GM15510 (cell line): ENCODE results near the gene CCDC180.

Source experiments
- POLR2A ChIP-seq: IDR thresholded peaks from 3 replicates; pipeline ENCODE4 v1.6.1; 2011; ENCODE audit warnings: borderline replicate concordance; ENCODE audit not compliant: insufficient read length; ENCODE audit errors: extremely low read depth

CCDC180 gene

GRCh38 chr9:97307091-97307490 is 368 bp upstream of the CCDC180 start:
- no peak for TF ChIP-seq POLR2A

GRCh38 chr9:97309260-97309659 is 1.8 kb downstream of the CCDC180 start:
- no peak for TF ChIP-seq POLR2A

GRCh38 chr9:97310023-97310422 is 2.6 kb downstream of the CCDC180 start:
- no peak for TF ChIP-seq POLR2A

- TF ChIP-seq POLR2A, result no peak
Measured at GRCh38 chr9:97310896-97311295, 3.4 kb downstream of the CCDC180 start.

- no peak for TF ChIP-seq POLR2A
Measured at GRCh38 chr9:97311798-97312500, 4.5 kb downstream of the CCDC180 start.

GRCh38 chr9:97312556-97312955 is 5.1 kb downstream of the CCDC180 start:
- no peak for TF ChIP-seq POLR2A

GRCh38 chr9:97313243-97313642 is 5.8 kb downstream of the CCDC180 start:
- no peak for TF ChIP-seq POLR2A

GRCh38 chr9:97313746-97314145 is 6.3 kb downstream of the CCDC180 start:
- TF ChIP-seq POLR2A, result no peak

- no peak for TF ChIP-seq POLR2A
Measured at GRCh38 chr9:97314503-97314902, 7.0 kb downstream of the CCDC180 start.

- no peak for TF ChIP-seq POLR2A
Measured at GRCh38 chr9:97315550-97315949, 8.1 kb downstream of the CCDC180 start.

GRCh38 chr9:97316904-97317303 is 9.4 kb downstream of the CCDC180 start:
- no peak for TF ChIP-seq POLR2A

GRCh38 chr9:97318433-97318832 is 11.0 kb downstream of the CCDC180 start:
- no peak for TF ChIP-seq POLR2A

GRCh38 chr9:97319395-97319794 is 11.9 kb downstream of the CCDC180 start:
- no peak for TF ChIP-seq POLR2A

GRCh38 chr9:97320080-97320642 is 12.7 kb downstream of the CCDC180 start:
- TF ChIP-seq POLR2A, result no peak

GRCh38 chr9:97321251-97321650 is 13.8 kb downstream of the CCDC180 start:
- no peak for TF ChIP-seq POLR2A

GRCh38 chr9:97321691-97322090 is 14.2 kb downstream of the CCDC180 start:
- no peak for TF ChIP-seq POLR2A
